Stimulated activated memory B cell treated with anti-CD40 and anti-IgM and Interleukin-4, amounts not matched to agents 10 μg/mL and 1 μg/mL and 100 μg/mL, for 72 hours (primary cell): ENCODE measurements around the gene GALNT2.
A peak's percentile ranks its signal among the peaks of the same experiment; 100 is the strongest.

Experiments used
- ATAC-seq: fragments of 150-1000 bp; cut with Tn5 transposase; 2 replicates; pipeline ENCODE4 v1.10.0; 2021
- H3K27ac Mint-ChIP-seq: one replicate; pipeline ENCODE4 v1.8.0; 2022; ENCODE audit warnings: mild to moderate bottlenecking, mixed read lengths
- H3K27me3 Mint-ChIP-seq: one replicate; pipeline ENCODE4 v1.8.0; 2022; ENCODE audit warnings: mixed read lengths
- H3K36me3 Mint-ChIP-seq: one replicate; pipeline ENCODE4 v1.8.0; 2022; ENCODE audit warnings: mixed read lengths
- H3K4me1 Mint-ChIP-seq: one replicate; pipeline ENCODE4 v1.8.0; 2022; ENCODE audit warnings: mixed read lengths
- H3K4me3 Mint-ChIP-seq: one replicate; pipeline ENCODE4 v1.8.0; 2022; ENCODE audit warnings: mild to moderate bottlenecking, moderate library complexity, mixed read lengths
- H3K9me3 Mint-ChIP-seq: one replicate; pipeline ENCODE4 v1.8.0; 2022; ENCODE audit warnings: mixed read lengths

Gene GALNT2

DNA sequence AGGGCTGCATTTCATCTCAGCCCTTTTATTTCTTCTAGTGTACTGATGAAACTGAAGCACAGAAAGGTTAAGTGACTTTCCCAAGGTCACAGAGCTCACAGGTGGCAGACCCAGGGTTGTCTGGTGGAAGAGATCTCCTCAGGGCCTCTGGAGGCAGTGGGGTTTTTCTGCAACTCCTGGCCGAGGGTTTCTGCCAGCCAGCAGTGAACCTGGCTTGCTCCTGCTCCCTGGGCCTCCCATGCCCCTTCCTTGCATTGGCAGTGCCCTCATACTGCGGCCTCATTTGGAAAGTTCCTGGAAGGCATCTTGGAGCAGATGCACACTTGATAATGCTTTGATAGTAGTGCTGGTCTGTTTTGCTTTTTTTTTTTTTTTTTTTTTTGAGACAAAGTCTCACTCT lies 7.7 kb downstream of the GALNT2 start:
- H3K27ac Mint-ChIP-seq, result no peak overlapping the region
- no peaks in the 10 kb centered on the region for H3K9me3 Mint-ChIP-seq
- ATAC-seq, result no peak
- peaks cover 24% of the 10 kb centered on the region for H3K36me3 Mint-ChIP-seq
- H3K4me3 Mint-ChIP-seq, result no peak overlapping the region
- H3K27me3 Mint-ChIP-seq, result no peaks in the 10 kb centered on the region
- peaks cover 68% of the 10 kb centered on the region for H3K4me1 Mint-ChIP-seq

DNA sequence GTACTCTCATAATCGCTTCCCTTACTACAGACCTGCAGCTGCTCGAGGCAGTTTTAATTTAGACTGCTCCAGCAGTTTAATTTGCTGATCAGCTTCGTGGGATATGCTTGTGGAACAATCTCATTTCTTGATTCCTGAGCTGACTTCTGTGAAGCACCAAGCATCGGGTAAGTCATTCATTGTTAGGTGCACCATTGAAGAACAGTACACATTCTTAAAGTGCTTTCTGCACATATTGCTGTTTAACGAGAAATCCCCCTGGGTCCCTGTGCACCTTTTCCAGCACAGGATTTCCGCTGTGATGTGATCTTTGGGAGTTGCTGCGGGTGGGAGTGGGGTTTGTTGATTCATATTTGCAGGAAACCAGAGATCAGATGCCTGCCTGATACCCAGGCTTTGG lies 9.1 kb downstream of the GALNT2 start:
- H3K9me3 Mint-ChIP-seq, result no peaks in the 10 kb centered on the region
- H3K4me1 Mint-ChIP-seq, result peaks cover 59% of the 10 kb centered on the region
- H3K27ac Mint-ChIP-seq, result no peak overlapping the region
- peaks cover 30% of the 10 kb centered on the region for H3K36me3 Mint-ChIP-seq
- no peak for ATAC-seq
- H3K4me3 Mint-ChIP-seq, result no peak overlapping the region
- no peaks in the 10 kb centered on the region for H3K27me3 Mint-ChIP-seq

DNA sequence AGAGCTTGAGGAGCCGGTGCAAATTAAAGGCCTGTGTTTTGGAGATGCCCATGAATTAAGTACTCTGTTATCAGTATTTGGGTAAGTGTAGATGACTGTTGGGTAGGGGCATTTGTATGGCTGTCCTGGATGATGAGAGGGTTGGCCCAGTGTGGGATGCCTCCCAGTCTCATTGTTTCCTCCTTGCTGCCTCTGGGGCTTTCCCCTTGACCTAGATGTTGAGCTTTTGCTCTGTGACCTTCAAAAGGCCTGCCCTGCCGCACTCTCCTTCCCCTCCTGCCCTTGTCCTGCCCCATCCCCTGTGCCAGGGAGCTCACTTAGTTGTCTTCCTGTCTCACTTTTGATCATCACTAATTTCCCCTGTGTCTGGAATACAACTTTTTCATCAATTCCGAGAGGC lies 10.0 kb downstream of the GALNT2 start:
- ATAC-seq, result peak; percentile 64
- Mint-ChIP-seq H3K9me3 (no peaks in the 10 kb centered on the region), H3K4me1 (peaks cover 51% of the 10 kb centered on the region), H3K27ac (peak overlapping the region; percentile 25), H3K36me3 (peaks cover 34% of the 10 kb centered on the region), H3K4me3 (no peak overlapping the region), H3K27me3 (no peaks in the 10 kb centered on the region)

DNA sequence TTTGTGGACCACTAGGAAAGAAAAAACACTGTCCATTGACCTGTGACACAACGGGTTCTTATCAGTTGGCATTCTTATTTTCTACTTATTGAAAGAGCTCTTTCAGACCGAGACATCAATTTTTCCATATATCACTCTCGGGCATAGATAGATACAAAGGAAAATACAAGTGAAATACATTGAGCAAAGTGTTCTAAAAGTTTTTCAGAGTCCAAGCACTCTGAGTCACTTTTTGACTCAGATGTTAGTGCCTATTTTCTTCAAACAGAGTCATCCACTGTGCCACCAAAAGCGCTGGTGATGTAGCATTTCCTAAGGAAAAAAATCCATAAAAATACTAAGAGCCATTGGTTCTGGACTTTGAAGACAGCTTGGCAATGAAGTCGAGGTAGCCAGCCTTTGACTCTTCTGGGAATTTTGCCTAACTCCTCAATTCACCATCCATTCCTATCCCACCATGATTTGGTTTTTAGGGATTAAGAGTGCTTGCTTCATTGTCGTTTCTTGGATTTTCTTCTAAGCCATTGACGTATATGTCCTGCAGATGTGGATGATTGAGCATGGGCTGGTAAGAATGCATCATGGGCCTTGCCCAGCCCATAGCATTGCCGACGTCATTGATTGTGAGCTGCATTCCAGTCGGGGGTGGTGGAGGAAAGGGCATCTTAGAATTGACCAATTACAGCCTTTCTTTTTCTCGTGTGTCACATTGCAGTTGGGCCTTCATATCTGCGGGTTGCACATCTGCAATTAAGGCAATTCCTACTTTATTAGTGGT lies 10.6 kb downstream of the GALNT2 start:
- no peaks in the 10 kb centered on the region for H3K27me3 Mint-ChIP-seq
- peak; percentile 8 for ATAC-seq
- peaks cover 40% of the 10 kb centered on the region for H3K36me3 Mint-ChIP-seq
- H3K4me1 Mint-ChIP-seq, result peaks cover 51% of the 10 kb centered on the region
- H3K4me3 Mint-ChIP-seq, result no peak overlapping the region
- peaks cover 2% of the 10 kb centered on the region for H3K9me3 Mint-ChIP-seq
- peak overlapping the region; percentile 25 for H3K27ac Mint-ChIP-seq

DNA sequence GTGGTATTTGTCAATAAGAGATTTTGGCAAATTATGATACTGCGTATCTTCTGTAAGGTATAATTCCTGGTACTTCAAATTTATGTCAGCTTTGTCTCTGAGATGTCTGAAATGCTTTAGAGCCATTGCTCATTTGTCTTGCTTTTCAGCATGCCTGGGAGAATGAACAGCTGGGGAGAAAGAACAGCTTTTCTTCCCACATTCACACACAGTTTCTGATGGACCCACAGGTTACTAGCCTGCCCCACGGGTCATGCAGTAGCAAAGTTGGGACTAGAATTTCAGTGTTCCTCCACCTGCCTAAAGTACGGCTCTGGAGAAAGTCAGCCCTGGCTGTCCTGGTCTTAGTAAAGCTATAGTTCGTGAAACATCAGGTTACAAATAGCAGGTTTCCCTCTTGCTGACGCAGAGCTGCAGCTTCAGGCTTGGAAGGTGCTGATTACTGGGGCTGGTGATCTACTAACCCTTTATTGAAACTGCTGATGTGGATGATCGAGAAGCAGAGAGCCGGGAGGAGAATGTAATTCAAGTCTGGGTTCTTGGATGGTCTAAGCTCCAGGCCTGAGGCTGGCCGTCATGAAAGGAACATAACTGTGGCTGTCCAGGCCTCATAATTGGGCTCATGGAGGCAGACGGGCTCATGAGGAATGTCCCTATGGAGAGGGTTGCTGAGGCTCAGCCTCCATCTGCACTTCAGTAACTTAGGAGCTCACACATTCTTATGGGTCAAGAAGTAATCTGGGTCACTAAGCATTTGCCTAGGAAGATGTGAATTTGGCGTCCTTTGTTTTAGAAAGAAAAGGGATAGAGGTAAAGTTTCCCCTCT lies 12.4 kb downstream of the GALNT2 start:
- no peak for ATAC-seq
- Mint-ChIP-seq H3K4me3 (no peak overlapping the region), H3K27ac (no peak overlapping the region)

DNA sequence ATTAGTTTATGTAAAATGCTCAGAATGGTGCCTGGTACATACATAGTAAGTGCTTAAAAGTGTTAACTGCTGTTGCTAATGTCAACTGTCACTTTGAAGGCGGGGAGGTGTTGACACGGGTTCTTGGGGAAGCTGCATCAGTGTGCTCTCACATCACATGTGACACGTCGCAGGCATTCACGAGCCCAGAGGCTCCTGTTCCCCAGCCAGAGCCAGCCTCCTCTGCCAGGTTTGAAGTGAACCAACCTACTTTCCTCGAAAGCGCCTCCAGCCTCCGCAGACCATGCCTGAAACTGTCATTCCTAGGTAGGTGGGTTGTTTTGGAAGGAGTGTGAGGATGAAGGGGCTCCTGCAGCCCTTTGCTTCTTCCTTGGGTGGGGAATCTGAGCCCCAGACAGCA lies 13.8 kb downstream of the GALNT2 start:
- H3K27ac Mint-ChIP-seq, result no peak overlapping the region
- H3K4me1 Mint-ChIP-seq, result peaks cover 55% of the 10 kb centered on the region
- peaks cover 43% of the 10 kb centered on the region for H3K36me3 Mint-ChIP-seq
- no peak overlapping the region for H3K4me3 Mint-ChIP-seq
- H3K9me3 Mint-ChIP-seq, result peaks cover 9% of the 10 kb centered on the region
- no peaks in the 10 kb centered on the region for H3K27me3 Mint-ChIP-seq
- ATAC-seq, result no peak

More for the DNA sequence above, 12.4 kb downstream of the GALNT2 start:
- H3K27me3 Mint-ChIP-seq, result no peaks in the 10 kb centered on the region
- H3K9me3 Mint-ChIP-seq, result peaks cover 9% of the 10 kb centered on the region
- H3K36me3 Mint-ChIP-seq, result peaks cover 48% of the 10 kb centered on the region
- H3K4me1 Mint-ChIP-seq, result peaks cover 52% of the 10 kb centered on the region

DNA sequence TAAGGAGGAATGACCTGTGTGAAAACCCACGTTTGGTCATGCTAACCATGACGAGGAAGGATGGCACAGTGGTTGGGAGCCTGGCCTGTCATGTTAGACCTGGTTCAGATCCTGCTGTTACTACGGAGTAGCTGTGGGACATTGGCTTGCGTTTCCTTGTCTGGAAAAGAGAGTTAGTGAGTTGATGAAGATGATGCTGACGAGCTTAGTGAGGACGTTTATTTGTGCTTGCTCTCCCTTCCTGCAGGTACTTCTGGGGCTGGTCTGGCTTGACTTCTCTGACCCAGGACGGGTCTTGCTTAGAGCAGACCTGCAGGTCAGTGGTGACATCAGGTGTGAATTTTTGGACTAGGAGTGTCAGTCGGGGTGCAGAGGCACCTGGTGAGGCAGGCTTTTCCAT lies 14.7 kb downstream of the GALNT2 start:
- Mint-ChIP-seq H3K27me3 (no peaks in the 10 kb centered on the region), H3K36me3 (peaks cover 36% of the 10 kb centered on the region), H3K27ac (peak overlapping the region; percentile 78), H3K9me3 (peaks cover 9% of the 10 kb centered on the region), H3K4me1 (peaks cover 55% of the 10 kb centered on the region), H3K4me3 (no peak overlapping the region)
- ATAC-seq, result no peak

DNA sequence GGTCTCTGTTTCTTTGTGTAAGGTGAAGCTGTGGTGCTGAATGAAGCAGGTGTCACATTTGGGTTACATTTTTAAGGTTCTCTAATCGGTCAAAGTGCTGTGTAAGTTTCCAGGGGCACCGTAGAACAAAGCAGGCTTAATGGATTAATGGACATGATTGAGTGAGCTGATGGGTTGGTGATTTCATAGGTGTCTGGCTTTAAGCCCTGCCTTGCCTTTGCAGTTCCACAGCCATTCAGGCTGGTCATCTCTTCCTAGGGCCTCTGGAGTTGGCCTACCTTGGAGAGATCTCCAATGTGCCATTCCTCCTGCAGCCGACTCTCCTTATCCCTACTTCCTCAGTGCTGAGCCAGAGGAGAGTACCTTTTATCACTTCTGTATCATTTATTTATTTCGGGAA lies 15.2 kb downstream of the GALNT2 start:
- H3K9me3 Mint-ChIP-seq, result peaks cover 9% of the 10 kb centered on the region
- peaks cover 55% of the 10 kb centered on the region for H3K4me1 Mint-ChIP-seq
- H3K36me3 Mint-ChIP-seq, result peaks cover 32% of the 10 kb centered on the region
- no peaks in the 10 kb centered on the region for H3K27me3 Mint-ChIP-seq
- peak overlapping the region; percentile 78 for H3K27ac Mint-ChIP-seq
- H3K4me3 Mint-ChIP-seq, result no peak overlapping the region
- ATAC-seq, result no peak

DNA sequence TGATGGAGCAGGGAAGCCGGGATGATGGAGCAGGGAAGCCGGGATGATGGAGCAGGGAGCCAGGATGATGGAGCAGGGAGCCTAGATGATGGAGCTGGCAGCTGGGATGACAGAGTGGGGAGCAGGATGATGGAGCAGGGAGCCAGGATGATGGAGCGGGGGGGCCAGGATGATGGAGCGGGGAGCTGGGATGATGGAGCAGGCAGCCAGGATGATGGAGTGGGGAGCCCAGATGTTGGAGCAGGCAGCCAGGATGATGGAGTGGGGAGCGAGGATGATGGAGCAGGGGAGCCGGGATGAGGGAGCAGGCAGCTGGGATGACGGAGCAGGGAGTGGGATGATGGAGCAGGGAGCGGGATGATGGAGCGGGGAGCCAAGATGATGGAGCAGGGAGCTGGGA lies 16.0 kb downstream of the GALNT2 start:
- Mint-ChIP-seq H3K27ac (peak overlapping the region; percentile 78), H3K4me3 (peak overlapping the region; percentile 48), H3K4me1 (peaks cover 58% of the 10 kb centered on the region), H3K9me3 (peaks cover 9% of the 10 kb centered on the region), H3K36me3 (peaks cover 30% of the 10 kb centered on the region), H3K27me3 (no peaks in the 10 kb centered on the region)
- no peak for ATAC-seq

DNA sequence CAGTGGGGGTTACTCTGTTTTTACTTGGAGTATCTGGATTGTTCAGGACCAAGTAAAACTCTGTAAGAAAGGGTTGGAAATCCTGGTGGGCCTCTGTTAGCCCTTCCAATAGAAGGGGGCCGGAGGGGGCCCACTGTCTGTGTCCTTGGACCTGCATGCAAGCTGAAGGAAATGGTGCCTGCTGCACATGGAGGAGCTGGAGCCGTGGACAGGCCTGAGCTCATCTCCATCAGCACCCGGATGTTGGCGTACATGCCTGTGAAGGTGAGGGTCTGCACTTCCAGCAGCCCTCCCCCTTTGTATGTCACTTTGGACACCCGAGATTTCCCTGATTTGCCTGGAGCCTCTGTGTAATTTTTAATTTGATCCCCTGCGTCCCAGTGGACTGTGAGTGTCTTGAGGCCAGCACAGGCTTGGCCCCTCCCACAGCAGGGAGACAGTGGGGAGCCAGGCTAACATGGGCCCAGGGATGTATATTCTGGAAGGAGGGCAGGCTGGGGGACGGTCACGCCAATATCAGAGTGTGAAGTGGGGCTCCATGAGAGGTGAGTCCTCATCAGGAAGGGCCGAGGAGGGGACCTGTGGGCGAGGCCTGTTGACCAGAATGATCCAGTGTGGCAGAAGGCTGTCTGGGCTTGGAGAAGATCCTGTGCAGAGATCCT lies 16.8 kb downstream of the GALNT2 start:
- H3K36me3 Mint-ChIP-seq, result peaks cover 33% of the 10 kb centered on the region
- H3K4me3 Mint-ChIP-seq, result no peak overlapping the region
- H3K4me1 Mint-ChIP-seq, result peaks cover 66% of the 10 kb centered on the region
- H3K27ac Mint-ChIP-seq, result peak overlapping the region; percentile 78
- H3K9me3 Mint-ChIP-seq, result peaks cover 9% of the 10 kb centered on the region
- no peaks in the 10 kb centered on the region for H3K27me3 Mint-ChIP-seq
- ATAC-seq, result no peak

DNA sequence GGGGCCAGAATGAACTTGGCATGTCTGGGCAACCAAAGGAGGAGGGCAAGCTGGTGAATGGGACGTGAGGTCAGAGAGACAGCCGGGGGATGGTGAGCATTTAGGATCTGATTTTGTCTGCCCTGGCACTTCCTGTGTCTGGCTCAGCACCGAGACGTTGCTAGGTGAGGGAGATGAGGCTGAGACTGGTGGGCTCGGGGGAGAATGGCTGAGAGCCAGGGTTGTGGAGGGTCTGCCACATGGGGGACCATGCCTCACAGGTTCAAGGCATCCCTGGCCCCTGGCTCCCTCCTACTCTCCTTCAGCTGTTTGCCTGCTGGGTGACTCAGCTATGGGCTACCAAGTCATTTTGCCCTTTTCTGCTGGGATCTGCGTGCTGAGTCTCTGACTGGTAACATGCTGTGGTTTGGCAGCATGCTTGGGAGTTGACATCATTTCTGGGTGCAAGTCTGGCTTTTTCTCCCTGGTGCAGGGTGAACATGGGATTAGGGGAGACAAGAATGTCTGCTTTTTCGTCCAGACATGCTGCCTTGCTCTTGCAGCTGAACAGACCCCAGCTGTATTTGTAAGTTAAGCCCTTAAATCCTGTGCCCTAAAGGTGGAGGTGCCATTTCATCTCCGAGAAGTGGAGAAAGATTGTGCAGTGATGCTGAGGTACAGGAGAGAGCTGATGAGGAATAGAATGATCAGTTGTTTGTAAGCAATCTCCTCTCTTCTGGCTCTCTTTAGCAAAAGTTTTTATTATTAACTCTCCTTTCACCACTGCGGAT lies 17.6 kb downstream of the GALNT2 start:
- H3K27me3 Mint-ChIP-seq, result no peaks in the 10 kb centered on the region
- peaks cover 9% of the 10 kb centered on the region for H3K9me3 Mint-ChIP-seq
- H3K4me3 Mint-ChIP-seq, result no peak overlapping the region
- peak overlapping the region; percentile 78 for H3K27ac Mint-ChIP-seq
- H3K4me1 Mint-ChIP-seq, result peaks cover 71% of the 10 kb centered on the region
- peaks cover 40% of the 10 kb centered on the region for H3K36me3 Mint-ChIP-seq
- peak; percentile 72 for ATAC-seq

DNA sequence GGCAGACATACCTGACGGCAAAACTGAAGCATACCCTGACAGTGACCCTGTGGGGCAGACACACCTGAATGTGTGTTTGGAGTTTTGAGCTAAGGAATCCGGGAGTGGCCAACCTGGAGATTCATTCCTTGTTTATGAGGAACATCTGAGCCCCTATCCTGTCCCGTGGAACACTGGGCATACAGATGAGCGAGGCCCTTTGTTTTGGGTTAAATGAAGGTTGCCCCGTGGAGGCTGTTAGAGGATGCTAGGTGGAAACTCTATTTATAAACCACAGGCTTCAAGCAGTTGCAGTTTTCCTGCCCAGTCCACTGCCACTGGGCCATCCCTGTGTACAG lies 18.1 kb downstream of the GALNT2 start:
- Mint-ChIP-seq H3K27me3 (no peaks in the 10 kb centered on the region), H3K36me3 (peaks cover 40% of the 10 kb centered on the region), H3K9me3 (peaks cover 9% of the 10 kb centered on the region), H3K4me1 (peaks cover 67% of the 10 kb centered on the region), H3K4me3 (no peak overlapping the region), H3K27ac (no peak overlapping the region)
- ATAC-seq, result no peak

DNA sequence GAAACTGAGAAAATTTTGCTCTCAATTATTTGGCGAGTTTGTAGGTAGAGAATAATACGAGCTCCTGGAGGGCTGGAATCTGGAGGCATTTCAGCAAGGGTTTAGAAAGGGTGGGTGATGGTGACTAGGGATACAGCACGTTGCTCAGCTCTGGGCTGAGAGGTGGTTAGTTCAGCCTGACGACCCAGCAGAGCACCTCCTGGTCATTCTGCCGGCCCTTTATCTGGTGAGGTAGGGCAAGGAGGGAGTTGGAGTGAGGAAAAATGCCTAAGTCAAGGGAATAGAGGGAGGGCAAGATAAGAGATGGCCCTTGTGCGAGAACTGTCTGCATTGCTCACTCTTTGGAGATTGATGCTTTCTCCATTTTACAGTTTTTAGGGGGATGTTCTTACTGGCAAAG lies 19.1 kb downstream of the GALNT2 start:
- H3K27ac Mint-ChIP-seq, result peak overlapping the region; percentile 66
- no peak for ATAC-seq

DNA sequence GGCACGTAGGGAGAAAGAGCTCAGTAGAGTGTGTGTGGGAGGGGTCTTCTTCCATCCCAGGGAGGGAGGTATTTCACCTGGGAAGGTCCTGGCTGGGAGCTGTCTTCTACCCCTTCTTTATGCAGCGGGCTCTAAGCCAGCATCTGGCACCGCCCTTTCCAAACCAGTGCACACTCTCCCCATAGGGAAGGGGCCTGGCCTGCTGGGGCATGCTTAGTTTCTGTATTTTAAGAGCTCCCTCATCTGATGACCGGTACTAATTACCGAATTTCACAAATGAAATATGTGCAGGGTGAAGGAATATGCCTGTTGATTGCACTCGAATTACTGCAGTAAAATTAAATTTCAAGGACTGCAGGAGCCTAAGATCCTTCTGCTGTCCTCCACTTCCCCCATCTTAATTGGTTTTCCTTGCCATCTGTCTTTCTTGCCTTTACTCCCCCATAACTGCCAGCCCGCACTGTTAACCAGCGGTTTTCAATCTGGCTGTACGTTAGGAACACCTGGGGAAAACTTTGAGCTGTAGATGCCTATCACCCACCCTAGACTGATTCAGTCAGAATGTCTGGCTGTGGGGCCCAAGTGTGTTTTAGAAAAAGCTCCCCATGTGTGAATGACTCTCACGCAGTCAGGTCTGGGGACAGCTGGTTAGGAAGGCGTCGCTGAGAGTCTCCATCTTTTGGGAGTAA lies 20.1 kb downstream of the GALNT2 start:
- Mint-ChIP-seq H3K27ac (peak overlapping the region; percentile 66), H3K27me3 (no peaks in the 10 kb centered on the region), H3K4me1 (peaks cover 66% of the 10 kb centered on the region), H3K4me3 (no peak overlapping the region), H3K36me3 (peaks cover 44% of the 10 kb centered on the region), H3K9me3 (peaks cover 9% of the 10 kb centered on the region)
- no peak for ATAC-seq

More for the DNA sequence above, 19.1 kb downstream of the GALNT2 start:
- no peaks in the 10 kb centered on the region for H3K27me3 Mint-ChIP-seq
- H3K4me1 Mint-ChIP-seq, result peaks cover 66% of the 10 kb centered on the region
- H3K9me3 Mint-ChIP-seq, result peaks cover 9% of the 10 kb centered on the region
- peaks cover 44% of the 10 kb centered on the region for H3K36me3 Mint-ChIP-seq
- H3K4me3 Mint-ChIP-seq, result no peak overlapping the region
